OCI-LY1 (cell line): ENCODE measurements around the gene LGALS9C.
"Not testable (repeated sequence)": the region's sequence is repeated elsewhere in the genome, so short reads cannot be mapped to it uniquely, and the experiment has no call there.

ENCODE experiments used
- CTCF ChIP-seq: fragments of 200-600 bp; sonication (generic), shearing (Covaris generic); IDR thresholded peaks from 2 replicates; pipeline ENCODE4 v1.5.1; 2017; ENCODE audit warnings: mild to moderate bottlenecking, antibody characterized with exemption, low read length, moderate library complexity, mixed read lengths
- EZH2 ChIP-seq: fragments of 200-600 bp; sonication (generic), shearing (Covaris generic); IDR thresholded peaks from 2 replicates; pipeline ENCODE4 v1.8.0; 2017; ENCODE audit warnings: borderline replicate concordance, mixed run types, mild to moderate bottlenecking, antibody characterized with exemption, low read length, moderate library complexity, mixed read lengths

GRCh38 chr17:18467001-18467400 lies 9.6 kb upstream of the LGALS9C start:
- TF ChIP-seq CTCF, EZH2: not testable (repeated sequence)
